HG03575 (cell line): ENCODE measurements around the gene DZIP1L.

Source experiments
- ATAC-seq: cut with Tn5 transposase; IDR thresholded peaks from one replicate; pipeline ENCODE4 v1.9.1; 2021; ENCODE audit not compliant: unreplicated experiment, insufficient number of reproducible peaks, low FRiP score; ENCODE audit errors: extremely low read depth

DZIP1L gene

GRCh38 chr3:138046955-138047354 is 68.5 kb downstream of the DZIP1L start:
- no peak for ATAC-seq

DNA sequence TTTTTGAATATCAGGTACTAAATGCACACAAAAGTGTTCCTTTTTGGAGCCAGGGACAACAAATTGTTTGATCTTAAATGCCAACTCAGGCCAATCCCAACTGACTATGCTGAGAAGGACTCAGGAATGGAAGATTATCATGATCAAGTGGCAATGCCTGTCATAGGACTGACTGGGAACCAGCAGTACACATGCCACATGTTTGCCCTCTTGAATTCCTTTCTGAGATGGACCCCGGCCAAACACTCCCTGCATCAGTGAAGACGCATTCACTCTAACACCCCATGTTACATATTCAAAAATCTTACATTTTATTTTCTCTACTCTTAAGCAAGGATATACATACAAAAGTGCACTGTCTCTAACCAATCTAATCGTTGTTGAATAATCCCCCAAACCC is 69.3 kb downstream of the DZIP1L start:
- ATAC-seq: no peak

DNA sequence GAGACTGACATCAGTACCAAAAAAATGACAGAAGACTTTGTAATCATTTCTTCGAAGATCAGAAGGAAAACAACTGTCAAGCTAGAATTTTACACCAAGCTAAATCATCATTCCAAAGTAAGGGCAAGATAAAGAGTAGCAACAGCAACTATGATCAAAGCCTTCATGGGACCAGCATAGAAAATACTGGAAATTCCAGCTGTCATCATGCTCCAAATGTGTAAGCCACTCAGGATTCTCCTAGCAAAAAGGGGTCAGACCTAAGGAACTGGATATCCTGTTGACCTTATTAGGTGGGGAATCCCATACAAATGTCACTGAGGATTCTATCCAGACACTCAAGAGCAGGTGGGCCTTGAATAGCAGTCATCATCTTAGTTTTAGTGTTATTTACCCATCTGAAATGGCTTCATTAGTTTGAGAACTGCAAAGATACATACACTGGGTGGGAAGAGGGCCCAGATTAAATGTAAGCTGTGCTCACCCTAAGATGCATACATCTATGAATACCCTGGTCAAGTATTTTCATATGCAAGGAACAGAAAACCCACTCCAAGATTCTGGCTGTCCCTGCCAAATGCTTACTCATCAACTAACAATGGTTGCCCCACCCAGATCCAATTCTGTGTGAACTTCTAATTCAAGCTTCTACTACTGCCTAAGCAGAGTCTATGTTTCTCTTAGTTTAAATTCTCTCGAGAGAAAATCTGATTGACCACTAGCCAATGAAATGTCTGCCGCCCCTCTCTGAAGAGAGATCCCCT is 72.0 kb downstream of the DZIP1L start:
- ATAC-seq: no peak

- no peak for ATAC-seq
Observed at GRCh38 chr3:138042043-138042442, 73.4 kb downstream of the DZIP1L start.

DNA sequence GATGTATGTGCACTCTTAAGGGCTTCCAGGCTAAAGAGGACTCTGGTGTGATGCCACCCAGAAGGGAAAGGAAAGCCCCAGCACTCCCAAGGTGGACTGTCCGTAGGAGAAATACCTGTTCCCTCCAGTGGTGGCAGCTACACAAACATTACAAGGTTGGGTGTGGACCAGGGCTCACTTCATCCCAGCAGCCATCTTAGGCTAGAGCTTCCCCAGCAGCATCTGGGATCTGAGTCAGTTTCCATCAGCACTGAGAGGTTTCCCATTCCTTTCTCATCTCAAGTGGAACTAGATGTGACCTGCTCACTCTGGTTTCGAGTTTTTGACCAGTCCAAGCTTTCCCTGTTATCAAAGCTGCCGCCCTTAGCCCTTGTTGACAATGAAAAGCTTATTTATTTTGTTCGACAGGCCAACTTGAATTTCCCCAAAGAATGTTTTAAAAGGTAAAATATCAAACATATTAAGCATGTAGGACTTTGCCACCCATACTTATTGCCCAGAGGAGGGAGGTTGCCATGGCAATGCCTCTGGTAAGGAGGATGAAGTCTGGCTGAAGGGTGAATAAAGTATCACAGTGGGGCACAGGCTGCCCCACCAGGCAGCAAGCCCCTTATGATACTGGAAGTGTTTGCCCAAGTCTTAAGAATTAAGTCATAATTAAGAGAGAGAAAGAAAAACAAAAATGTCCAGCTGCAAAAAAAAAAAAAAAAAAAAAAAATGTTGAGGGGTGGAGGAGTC is 76.5 kb downstream of the DZIP1L start:
- no peak for ATAC-seq

GRCh38 chr3:138036572-138036971 is 78.8 kb downstream of the DZIP1L start:
- no peak for ATAC-seq

- no peak for ATAC-seq
Observed at GRCh38 chr3:138034918-138035317, 80.5 kb downstream of the DZIP1L start.

GRCh38 chr3:138033202-138033691 is 82.2 kb downstream of the DZIP1L start:
- ATAC-seq: no peak

DNA sequence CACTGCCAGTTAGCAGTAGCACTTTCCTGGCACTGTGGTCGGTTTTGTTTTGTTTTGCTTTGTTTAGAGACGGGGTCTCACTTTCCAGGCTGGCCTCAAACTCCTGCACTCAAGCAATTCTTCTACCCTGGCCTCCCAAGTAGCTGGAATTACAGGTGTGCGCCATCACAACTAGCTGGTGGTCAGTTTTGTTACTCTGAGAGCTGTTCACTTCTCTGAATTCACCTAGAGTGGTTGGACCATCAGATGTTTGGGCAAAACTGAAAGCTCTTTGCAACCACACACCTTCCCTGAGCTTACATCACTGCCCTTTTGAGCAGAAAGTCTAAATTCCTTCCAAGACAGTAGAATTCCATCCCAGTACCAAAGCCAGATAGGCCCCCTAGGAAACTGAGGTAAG is 82.8 kb downstream of the DZIP1L start:
- ATAC-seq: no peak

DNA sequence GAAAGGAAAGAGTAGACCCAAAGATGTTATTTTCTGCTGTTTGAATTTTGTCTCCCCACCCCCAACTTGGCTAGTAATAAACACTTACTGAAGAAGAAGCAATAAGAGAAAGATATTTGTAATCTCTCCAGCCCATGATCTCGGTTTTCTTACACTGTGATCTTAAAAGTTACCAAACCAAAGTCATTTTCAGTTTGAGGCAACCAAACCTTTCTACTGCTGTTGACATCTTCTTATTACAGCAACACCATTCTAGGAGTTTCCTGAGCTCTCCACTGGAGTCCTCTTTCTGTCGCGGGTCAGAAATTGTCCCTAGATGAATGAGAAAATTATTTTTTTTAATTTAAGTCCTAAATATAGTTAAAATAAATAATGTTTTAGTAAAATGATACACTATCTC is 83.9 kb downstream of the DZIP1L start:
- no peak for ATAC-seq

DNA sequence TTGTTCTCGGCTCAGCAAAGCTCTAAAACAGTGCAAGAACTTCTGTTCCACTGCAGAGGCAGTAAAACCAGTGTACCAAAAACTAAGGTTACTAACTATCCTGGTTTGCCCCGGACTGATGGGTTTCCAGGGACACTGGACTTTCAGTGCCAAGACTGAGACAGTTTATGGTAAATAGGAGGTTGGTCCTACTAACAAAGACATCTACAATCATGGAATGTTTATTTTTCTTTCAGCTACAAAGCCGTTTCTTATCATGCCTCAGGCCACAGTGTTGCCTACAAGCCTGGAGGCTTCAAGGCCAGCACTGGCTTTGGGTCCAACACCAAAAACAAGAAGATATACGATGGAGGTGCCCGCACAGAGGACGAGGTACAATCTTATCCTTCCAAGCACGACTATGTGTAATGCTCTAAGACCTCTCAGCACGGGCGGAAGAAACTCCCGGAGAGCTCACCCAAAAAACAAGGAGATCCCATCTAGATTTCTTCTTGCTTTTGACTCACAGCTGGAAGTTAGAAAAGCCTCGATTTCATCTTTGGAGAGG is 84.6 kb downstream of the DZIP1L start:
- no peak for ATAC-seq

- ATAC-seq: no peak
Observed at GRCh38 chr3:138027821-138028220, 87.6 kb downstream of the DZIP1L start.

DNA sequence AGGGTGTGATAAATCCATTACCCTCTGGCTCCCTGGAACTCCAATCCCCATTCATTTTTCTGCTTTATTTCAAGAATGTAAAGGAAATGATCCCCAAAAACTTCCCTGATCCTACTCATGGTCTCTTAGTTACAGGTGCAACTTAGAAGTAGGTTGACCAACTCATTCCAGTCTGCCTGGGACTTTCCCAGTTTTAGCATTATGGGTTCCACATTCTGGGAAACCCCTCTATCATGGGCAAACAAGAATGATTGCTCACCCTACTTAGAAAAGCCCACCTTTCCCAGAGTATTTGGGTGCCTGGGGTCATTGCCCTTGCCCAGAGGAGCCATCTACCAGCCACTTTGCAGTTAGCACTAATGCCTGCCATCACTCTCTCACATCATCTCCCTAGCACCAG is 89.9 kb downstream of the DZIP1L start:
- ATAC-seq: no peak

GRCh38 chr3:138023754-138024153 is 91.7 kb downstream of the DZIP1L start:
- no peak for ATAC-seq

- ATAC-seq: no peak
Observed at GRCh38 chr3:138019281-138020069, 95.9 kb downstream of the DZIP1L start.

DNA sequence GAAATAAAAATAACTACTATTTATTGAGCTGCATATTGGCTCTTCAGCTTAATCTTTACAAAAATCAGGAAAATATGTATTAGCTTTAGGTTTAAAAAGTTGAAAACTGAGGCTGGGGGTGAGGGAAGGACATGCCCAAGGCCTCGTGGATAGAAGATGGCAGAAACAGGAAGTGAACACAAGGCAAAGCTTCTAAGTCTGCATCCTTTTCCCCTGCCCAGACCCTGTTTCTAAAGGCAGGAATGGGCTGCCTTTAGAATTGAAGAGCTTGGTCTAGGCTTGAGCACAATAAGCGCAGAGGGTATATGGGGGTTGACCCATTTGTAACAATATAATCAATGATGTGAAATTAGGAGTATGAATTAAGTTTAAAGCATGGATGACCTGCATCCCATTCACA is 99.3 kb downstream of the DZIP1L start:
- no peak for ATAC-seq

DNA sequence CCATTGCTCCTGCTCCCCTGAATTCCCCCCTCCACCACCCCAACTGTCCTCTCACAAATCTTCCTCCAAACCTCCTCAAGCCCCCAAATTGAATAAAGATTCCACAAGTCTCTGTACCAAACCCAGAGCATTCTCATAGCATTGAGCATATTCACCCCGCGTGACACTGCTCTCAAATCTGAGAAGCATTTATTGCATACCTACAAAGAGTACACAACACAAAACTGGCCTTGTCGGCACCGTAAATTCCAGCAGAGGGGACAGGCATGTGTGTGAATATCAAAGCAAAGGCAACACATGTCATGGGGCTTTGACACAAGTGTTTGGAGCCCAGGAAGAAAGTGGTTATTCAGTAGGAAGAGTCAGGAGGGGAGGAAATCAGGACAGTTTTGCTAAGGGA is 102.9 kb downstream of the DZIP1L start:
- ATAC-seq: no peak
